ENCODE data around the gene NT5DC1.

Gene NT5DC1

GRCh38 chr6:116074732-116075390 is 25.8 kb upstream of the NT5DC1 start:
- TF ChIP-seq GATA3 (IDR thresholded peaks at IDR 0.05; ENCODE audit: low read depth, low read length), result no peak
- TF ChIP-seq GATA2 (IDR thresholded peaks at IDR 0.05; ENCODE audit: low read depth, low read length), result no peak

- TF ChIP-seq GATA2 (IDR thresholded peaks at IDR 0.05; ENCODE audit: low read depth, low read length) (no peak), GATA3 (IDR thresholded peaks at IDR 0.05; ENCODE audit: low read depth, low read length) (no peak)
Measured at GRCh38 chr6:116078522-116078921, 22.1 kb upstream of the NT5DC1 start.

GRCh38 chr6:116078945-116079344 is 21.7 kb upstream of the NT5DC1 start:
- TF ChIP-seq GATA2 (IDR thresholded peaks at IDR 0.05; ENCODE audit: low read depth, low read length), result no peak
- TF ChIP-seq GATA3 (IDR thresholded peaks at IDR 0.05; ENCODE audit: low read depth, low read length), result no peak

- TF ChIP-seq GATA3 (IDR thresholded peaks at IDR 0.05; ENCODE audit: low read depth, low read length) (no peak), GATA2 (IDR thresholded peaks at IDR 0.05; ENCODE audit: low read depth, low read length) (no peak)
Measured at GRCh38 chr6:116083052-116083451, 17.6 kb upstream of the NT5DC1 start.

- TF ChIP-seq GATA3 (IDR thresholded peaks at IDR 0.05; ENCODE audit: low read depth, low read length) (no peak), GATA2 (IDR thresholded peaks at IDR 0.05; ENCODE audit: low read depth, low read length) (no peak)
Measured at GRCh38 chr6:116084284-116084683, 16.4 kb upstream of the NT5DC1 start.

- TF ChIP-seq GATA2 (IDR thresholded peaks at IDR 0.05; ENCODE audit: low read depth, low read length), result no peak
- TF ChIP-seq GATA3 (IDR thresholded peaks at IDR 0.05; ENCODE audit: low read depth, low read length), result no peak
Measured at GRCh38 chr6:116087437-116088027, 13.1 kb upstream of the NT5DC1 start.

GRCh38 chr6:116088946-116089345 is 11.7 kb upstream of the NT5DC1 start:
- TF ChIP-seq GATA2 (IDR thresholded peaks at IDR 0.05; ENCODE audit: low read depth, low read length) (no peak), GATA3 (IDR thresholded peaks at IDR 0.05; ENCODE audit: low read depth, low read length) (no peak)

- TF ChIP-seq GATA2 (IDR thresholded peaks at IDR 0.05; ENCODE audit: low read depth, low read length), result no peak
- no peak for TF ChIP-seq GATA3 (IDR thresholded peaks at IDR 0.05; ENCODE audit: low read depth, low read length)
Measured at GRCh38 chr6:116090251-116090650, 10.4 kb upstream of the NT5DC1 start.

- TF ChIP-seq GATA3 (IDR thresholded peaks at IDR 0.05; ENCODE audit: low read depth, low read length) (no peak), GATA2 (IDR thresholded peaks at IDR 0.05; ENCODE audit: low read depth, low read length) (no peak)
Measured at GRCh38 chr6:116094041-116094440, 6.6 kb upstream of the NT5DC1 start.

- TF ChIP-seq GATA2 (IDR thresholded peaks at IDR 0.05; ENCODE audit: low read depth, low read length), result no peak
- TF ChIP-seq GATA3 (IDR thresholded peaks at IDR 0.05; ENCODE audit: low read depth, low read length), result no peak
Measured at GRCh38 chr6:116096979-116097816, 3.5 kb upstream of the NT5DC1 start.

- no peak for TF ChIP-seq GATA3 (IDR thresholded peaks at IDR 0.05; ENCODE audit: low read depth, low read length)
- no peak for TF ChIP-seq GATA2 (IDR thresholded peaks at IDR 0.05; ENCODE audit: low read depth, low read length)
Measured at GRCh38 chr6:116099036-116099435, 1.6 kb upstream of the NT5DC1 start.

GRCh38 chr6:116101302-116101718 is 657 bp downstream of the NT5DC1 start:
- TF ChIP-seq GATA3 (IDR thresholded peaks at IDR 0.05; ENCODE audit: low read depth, low read length) (no peak), GATA2 (IDR thresholded peaks at IDR 0.05; ENCODE audit: low read depth, low read length) (no peak)

GRCh38 chr6:116101790-116102189 is 1.1 kb downstream of the NT5DC1 start:
- no peak for TF ChIP-seq GATA2 (IDR thresholded peaks at IDR 0.05; ENCODE audit: low read depth, low read length)
- TF ChIP-seq GATA3 (IDR thresholded peaks at IDR 0.05; ENCODE audit: low read depth, low read length), result no peak

GRCh38 chr6:116102873-116103272 is 2.2 kb downstream of the NT5DC1 start:
- TF ChIP-seq GATA2 (IDR thresholded peaks at IDR 0.05; ENCODE audit: low read depth, low read length), result no peak
- no peak for TF ChIP-seq GATA3 (IDR thresholded peaks at IDR 0.05; ENCODE audit: low read depth, low read length)

All from SH-SY5Y (cell line).